Ishikawa (cell line): ENCODE data around the gene SLC25A12.

Experiments
- CEBPB ChIP-seq: IDR thresholded peaks from 2 replicates; pipeline ENCODE4 v1.6.1; 2012
- RAD21 ChIP-seq: IDR thresholded peaks from 2 replicates; pipeline ENCODE4 v1.6.1; 2012; ENCODE audit warnings: low read depth
- REST ChIP-seq: IDR thresholded peaks from 2 replicates; pipeline ENCODE4 v1.6.1; 2012; ENCODE audit warnings: low read depth, mild to moderate bottlenecking
- TAF1 ChIP-seq: IDR thresholded peaks from 2 replicates; pipeline ENCODE4 v1.6.1; 2012; ENCODE audit warnings: low read depth, mild to moderate bottlenecking
- TF ChIP-seq, protein P1 (sequence below): IDR thresholded peaks from 2 replicates; pipeline ENCODE4 v1.6.1; 2012

DNA sequence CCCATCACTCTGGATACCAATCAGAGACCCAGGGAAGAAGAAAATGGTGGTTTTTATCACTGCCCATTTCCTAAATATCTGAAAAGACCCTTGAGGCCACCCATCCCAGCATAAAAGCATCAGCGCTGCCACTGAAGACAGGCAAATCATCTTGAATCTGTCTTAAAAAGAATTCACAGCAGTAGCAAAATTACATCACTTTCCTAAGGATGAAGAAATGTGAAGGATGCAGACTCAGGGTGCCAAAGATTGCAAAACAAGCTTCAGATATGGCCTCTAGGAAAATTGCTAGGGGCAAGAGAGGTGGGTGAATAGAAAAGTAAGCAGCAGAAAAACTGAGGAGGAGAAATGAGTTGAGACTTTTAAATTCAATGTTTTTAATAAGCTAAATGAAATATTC, 70.0 kb downstream of the SLC25A12 start:
- TF ChIP-seq CEBPB (no peak), TAF1 (no peak), REST (no peak), RAD21 (no peak)
- TF ChIP-seq, protein P1, sequence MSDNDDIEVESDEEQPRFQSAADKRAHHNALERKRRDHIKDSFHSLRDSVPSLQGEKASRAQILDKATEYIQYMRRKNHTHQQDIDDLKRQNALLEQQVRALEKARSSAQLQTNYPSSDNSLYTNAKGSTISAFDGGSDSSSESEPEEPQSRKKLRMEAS = no peak
